ENCODE data around the gene TPM4.
A peak's percentile ranks its signal among the peaks of the same experiment; 100 is the strongest.

The TPM4 gene

GRCh38 chr19:16042533-16043085 is 33.7 kb upstream of the TPM4 start:
- DNase-seq: no peak

- no peak for DNase-seq
Measured at GRCh38 chr19:16043156-16043757, 33.0 kb upstream of the TPM4 start.

- no peak for DNase-seq
Measured at GRCh38 chr19:16044746-16045145, 31.5 kb upstream of the TPM4 start.

- no peak for DNase-seq
Measured at GRCh38 chr19:16045171-16045570, 31.1 kb upstream of the TPM4 start.

GRCh38 chr19:16045893-16046292 is 30.4 kb upstream of the TPM4 start:
- DNase-seq: no peak

GRCh38 chr19:16048583-16048982 is 27.7 kb upstream of the TPM4 start:
- DNase-seq: no peak

GRCh38 chr19:16051254-16052025 is 24.9 kb upstream of the TPM4 start:
- DNase-seq: no peak

GRCh38 chr19:16052353-16052752 is 23.9 kb upstream of the TPM4 start:
- DNase-seq: no peak

GRCh38 chr19:16057062-16057461 is 19.2 kb upstream of the TPM4 start:
- no peak for DNase-seq

GRCh38 chr19:16060294-16060693 is 16.0 kb upstream of the TPM4 start:
- DNase-seq: no peak

GRCh38 chr19:16061943-16062342 is 14.4 kb upstream of the TPM4 start:
- DNase-seq: no peak

- no peak for DNase-seq
Measured at GRCh38 chr19:16062789-16063188, 13.5 kb upstream of the TPM4 start.

GRCh38 chr19:16064209-16064889 is 11.9 kb upstream of the TPM4 start:
- DNase-seq: no peak

- DNase-seq: no peak
Measured at GRCh38 chr19:16066611-16067104, 9.6 kb upstream of the TPM4 start.

GRCh38 chr19:16067205-16067938 is 8.9 kb upstream of the TPM4 start:
- DNase-seq: peak; percentile 46

- no peak for DNase-seq
Measured at GRCh38 chr19:16068696-16069259, 7.5 kb upstream of the TPM4 start.

- DNase-seq: no peak
Measured at GRCh38 chr19:16069813-16070365, 6.4 kb upstream of the TPM4 start.

- DNase-seq: no peak
Measured at GRCh38 chr19:16070366-16070990, 5.8 kb upstream of the TPM4 start.

GRCh38 chr19:16071072-16071691 is 5.1 kb upstream of the TPM4 start:
- DNase-seq: no peak

GRCh38 chr19:16073481-16073880 is 2.8 kb upstream of the TPM4 start:
- no peak for DNase-seq

GRCh38 chr19:16073988-16074387 is 2.3 kb upstream of the TPM4 start:
- no peak for DNase-seq
